ENCODE results near the gene FAM98B. TPM values are rescaled to one million over a fixed set of nuclear protein-coding genes. Genes with fewer than 3 reads are reported as not detected.

FAM98B gene
- total and polyA plus RNA-seq, 9 of the 15 experiments (the other 6 are each of a cell fraction or from before 2014, with no cell fraction given), result 3.1 to 42.0 (median 9.4) TPM

DNA sequence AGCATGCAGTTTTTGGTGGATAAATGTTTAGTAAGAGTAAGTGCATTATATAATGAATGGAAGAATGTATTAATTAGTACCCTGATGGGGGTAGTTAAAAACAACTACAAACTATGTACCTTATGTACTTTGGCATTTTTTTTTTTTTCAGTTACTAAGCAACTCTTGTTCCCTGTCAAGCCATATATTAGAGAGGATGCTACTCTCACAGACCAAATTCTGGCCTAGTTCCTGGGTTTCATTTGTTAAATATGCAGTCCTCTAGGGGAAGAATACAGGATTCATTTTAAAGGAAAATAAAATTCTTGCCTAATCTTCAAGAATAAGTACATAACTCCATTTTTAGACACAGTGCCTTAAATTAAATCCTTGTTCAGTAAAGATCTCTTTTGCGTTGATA is 16.9 kb downstream of the FAM98B start:
- FAIRE-seq, result no peak
- Histone ChIP-seq H3K9me1 (ENCODE audit: control insufficient read depth, insufficient read depth, low read length) (no peaks in the 10 kb centered on the region), H3K27me3 (ENCODE audit: control insufficient read depth in 2 of 2, insufficient read depth in 2 of 2, low read length in 2 of 2) (no peaks in the 10 kb centered on the region), H3K9ac (ENCODE audit: insufficient read depth in 1 of 2, low read depth in 2 of 2, low read length in 2 of 2) (no peak overlapping the region), H3K36me3 (ENCODE audit: control insufficient read depth, insufficient read depth, low read length) (peaks cover 58% of the 10 kb centered on the region), H3K4me2 (ENCODE audit: insufficient read depth, low read length) (no peak overlapping the region), H4K20me1 (replicated peaks; ENCODE audit: control insufficient read depth, insufficient read depth, low read length) (no peaks in the 10 kb centered on the region), H3K9me3 (replicated peaks; ENCODE audit: control insufficient read depth, insufficient read depth, low read depth, low read length) (no peaks in the 10 kb centered on the region), H3K4me3 (no peak overlapping the region), H2AFZ (ENCODE audit: low read depth, low read length) (no peak overlapping the region), H3K79me2 (ENCODE audit: control insufficient read depth, insufficient read depth, low read length) (no peaks in the 10 kb centered on the region), H3K4me1 (replicated peaks in 1 of 2; ENCODE audit: control insufficient read depth in 2 of 2, insufficient read depth in 2 of 2, low read length in 2 of 2) (no peaks in the 10 kb centered on the region), H3K27ac (ENCODE audit: extremely low read depth, low read depth, low read length) (no peak overlapping the region)
- no peak for DNase-seq (ENCODE audit: extremely low read depth in 1 of 4, low spot score in 3 of 4)
- ChIA-PET POLR2A (interaction anchor here (1.0 kb wide), 1 partner anchor 12 kb away, joined by 3 read pairs; no protein-coding TSS in a partner anchor), CTCF (ENCODE audit: low intra/inter-chr PET ratio) (no interaction called here)
- no TSS peak for BruUV-seq (replicated peaks)
- intact Hi-C loops (cut with micrococcal nuclease), result loop anchor here (10.0 kb wide), 1 partner anchor 94 kb away; the partner anchor contains the start of gene RASGRP1
- no peak for ATAC-seq
- WGBS (ENCODE audit: insufficient coverage, low coverage, missing lambda C conversion rate), result 94% methylated on average over 1 of the region's 1 CpG
- in situ Hi-C loops (cut with MboI), result loop anchor here (10.0 kb wide), 1 partner anchor 224 kb away; no protein-coding TSS in a partner anchor
- no peak for TF ChIP-seq ZNF311 (CRISPR knock-in tag; IDR thresholded peaks at IDR 0.05)
- TF ChIP-seq NFATC3 (IDR thresholded peaks at IDR 0.05), result no peak
- TF ChIP-seq POU5F1 (IDR thresholded peaks at IDR 0.05; ENCODE audit: borderline replicate concordance, low read depth, low read length, partially characterized antibody), result no peak
- no peak for TF ChIP-seq ZBTB12 (CRISPR knock-in tag; IDR thresholded peaks at IDR 0.05)
- TF ChIP-seq ZC3H8 (IDR thresholded peaks at IDR 0.05), result no peak
- no peak for TF ChIP-seq TSC22D4 (tag; IDR thresholded peaks at IDR 0.05)
